Right hindlimb (tissue), 1 donor: ENCODE results near the gene ADAMTS9.

ENCODE experiments used
- DNase-seq: peaks from one replicate; pipeline ENCODE4 v3.0.0-alpha.2; 2018

ADAMTS9 gene

GRCh38 chr3:64520334-64520733, 167.5 kb downstream of the ADAMTS9 start:
- DNase-seq, result no peak

- DNase-seq, result no peak
Measured at GRCh38 chr3:64518950-64519349, 168.8 kb downstream of the ADAMTS9 start.

GRCh38 chr3:64518496-64518895, 169.3 kb downstream of the ADAMTS9 start:
- no peak for DNase-seq

- DNase-seq, result no peak
Measured at GRCh38 chr3:64514889-64515288, 172.9 kb downstream of the ADAMTS9 start.

- DNase-seq, result no peak
Measured at GRCh38 chr3:64509206-64509605, 178.6 kb downstream of the ADAMTS9 start.

- DNase-seq, result no peak
Measured at GRCh38 chr3:64508140-64508539, 179.7 kb downstream of the ADAMTS9 start.

- DNase-seq, result no peak
Measured at GRCh38 chr3:64506255-64506654, 181.5 kb downstream of the ADAMTS9 start.

- DNase-seq, result no peak
Measured at GRCh38 chr3:64505419-64505818, 182.4 kb downstream of the ADAMTS9 start.

GRCh38 chr3:64502284-64502683, 185.5 kb downstream of the ADAMTS9 start:
- DNase-seq, result no peak

- DNase-seq, result no peak
Measured at GRCh38 chr3:64501298-64501906, 186.4 kb downstream of the ADAMTS9 start.

GRCh38 chr3:64496786-64497490, 190.9 kb downstream of the ADAMTS9 start:
- DNase-seq, result no peak

- no peak for DNase-seq
Measured at GRCh38 chr3:64495781-64496334, 191.9 kb downstream of the ADAMTS9 start.

GRCh38 chr3:64495121-64495780, 192.5 kb downstream of the ADAMTS9 start:
- DNase-seq, result no peak

GRCh38 chr3:64494526-64494925, 193.3 kb downstream of the ADAMTS9 start:
- no peak for DNase-seq

- no peak for DNase-seq
Measured at GRCh38 chr3:64493149-64493548, 194.7 kb downstream of the ADAMTS9 start.

- DNase-seq, result no peak
Measured at GRCh38 chr3:64491843-64492242, 196.0 kb downstream of the ADAMTS9 start.

- no peak for DNase-seq
Measured at GRCh38 chr3:64490180-64490724, 197.5 kb downstream of the ADAMTS9 start.

- peak; percentile 68 for DNase-seq
Measured at GRCh38 chr3:64489361-64490044, 198.3 kb downstream of the ADAMTS9 start.

- no peak for DNase-seq
Measured at GRCh38 chr3:64488939-64489338, 198.9 kb downstream of the ADAMTS9 start.

- DNase-seq, result peak; percentile 88
Measured at GRCh38 chr3:64484289-64484992, 203.4 kb downstream of the ADAMTS9 start.

- DNase-seq, result no peak
Measured at GRCh38 chr3:64483467-64483866, 204.3 kb downstream of the ADAMTS9 start.

- no peak for DNase-seq
Measured at GRCh38 chr3:64475037-64475436, 212.8 kb downstream of the ADAMTS9 start.
